Lower leg skin (tissue), 3 donors: ENCODE measurements around the gene FRY.

Experiments used
- POLR2A ChIP-seq, 2 donors: fragments of 450-650 bp; IDR thresholded peaks; one replicate each; pipeline ENCODE4 v1.6.1; 2016 to 2017; ENCODE audit warnings: antibody characterized with exemption in 2 of 2, mild to moderate bottlenecking in 1 of 2, moderate library complexity in 1 of 2
- TF ChIP-seq, protein P1 (sequence below), 3 donors: fragments of 450-650 bp; IDR thresholded peaks; one replicate each; pipeline ENCODE4 v1.5.1; 2016; ENCODE audit warnings: antibody characterized with exemption in 3 of 3, mild to moderate bottlenecking in 3 of 3, moderate library complexity in 2 of 3

DNA sequence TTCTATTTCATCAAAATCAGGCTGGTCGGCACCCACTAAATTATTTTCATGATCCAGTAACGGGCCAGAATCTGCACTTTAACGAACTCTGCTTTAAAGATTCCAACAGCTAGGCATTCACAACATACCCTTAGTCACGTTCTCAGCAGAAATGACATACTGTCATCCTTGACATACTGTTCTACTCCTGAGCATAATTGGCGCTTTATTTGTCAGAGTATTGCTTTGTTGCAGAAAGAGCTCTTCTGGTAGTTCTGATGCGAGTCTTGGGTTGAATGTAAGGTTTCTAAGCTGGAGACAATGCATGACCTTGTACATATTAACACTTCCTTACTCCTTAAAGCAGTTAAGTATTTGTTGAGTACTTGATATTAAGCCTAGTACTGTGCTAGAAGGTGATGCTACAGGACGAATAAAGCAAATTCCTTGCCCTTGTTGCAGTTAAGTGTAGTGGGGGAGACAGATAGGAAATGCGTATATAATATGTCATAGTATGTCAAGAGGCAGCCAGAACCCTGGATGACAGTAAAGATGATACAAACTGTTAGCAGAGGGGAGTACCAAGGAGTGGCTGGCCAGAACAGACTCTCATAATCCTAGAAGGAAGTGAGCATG lies 32.2 kb downstream of the FRY start:
- TF ChIP-seq, protein P1, sequence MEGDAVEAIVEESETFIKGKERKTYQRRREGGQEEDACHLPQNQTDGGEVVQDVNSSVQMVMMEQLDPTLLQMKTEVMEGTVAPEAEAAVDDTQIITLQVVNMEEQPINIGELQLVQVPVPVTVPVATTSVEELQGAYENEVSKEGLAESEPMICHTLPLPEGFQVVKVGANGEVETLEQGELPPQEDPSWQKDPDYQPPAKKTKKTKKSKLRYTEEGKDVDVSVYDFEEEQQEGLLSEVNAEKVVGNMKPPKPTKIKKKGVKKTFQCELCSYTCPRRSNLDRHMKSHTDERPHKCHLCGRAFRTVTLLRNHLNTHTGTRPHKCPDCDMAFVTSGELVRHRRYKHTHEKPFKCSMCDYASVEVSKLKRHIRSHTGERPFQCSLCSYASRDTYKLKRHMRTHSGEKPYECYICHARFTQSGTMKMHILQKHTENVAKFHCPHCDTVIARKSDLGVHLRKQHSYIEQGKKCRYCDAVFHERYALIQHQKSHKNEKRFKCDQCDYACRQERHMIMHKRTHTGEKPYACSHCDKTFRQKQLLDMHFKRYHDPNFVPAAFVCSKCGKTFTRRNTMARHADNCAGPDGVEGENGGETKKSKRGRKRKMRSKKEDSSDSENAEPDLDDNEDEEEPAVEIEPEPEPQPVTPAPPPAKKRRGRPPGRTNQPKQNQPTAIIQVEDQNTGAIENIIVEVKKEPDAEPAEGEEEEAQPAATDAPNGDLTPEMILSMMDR (IDR thresholded peaks at IDR 0.05) = no peak
- no peak for TF ChIP-seq POLR2A (IDR thresholded peaks at IDR 0.05)
